MM.1S (cell line): Measurements from ENCODE around the gene AGTRAP.

Source experiments
- DNase-seq: peaks from one replicate; pipeline ENCODE4 v3.0.0-alpha.2; 2015
- H2AFZ ChIP-seq: fragments of 300-600 bp; sonication (generic); 2 replicates; pipeline ENCODE4 v1.6.0; 2016; ENCODE audit warnings: antibody characterized with exemption, low read length
- H3F3A ChIP-seq: fragments of 300-600 bp; sonication (generic); 2 replicates; pipeline ENCODE4 v1.6.1; 2016; ENCODE audit warnings: mild to moderate bottlenecking, antibody characterized with exemption, low read length, moderate library complexity, mixed read lengths; ENCODE audit not compliant: insufficient read depth
- H3K27ac ChIP-seq: fragments of 300-600 bp; sonication (generic); 2 replicates; pipeline ENCODE4 v1.5.1; 2016; ENCODE audit warnings: mild to moderate bottlenecking, low read length
- H3K27me3 ChIP-seq: fragments of 300-600 bp; sonication (generic); replicated peaks from 2 replicates; pipeline ENCODE4 v1.6.0; 2016; ENCODE audit warnings: low read length; ENCODE audit not compliant: insufficient read depth
- H3K36me3 ChIP-seq: fragments of 300-600 bp; sonication (generic); replicated peaks from 2 replicates; pipeline ENCODE4 v1.6.1; 2016; ENCODE audit warnings: mild to moderate bottlenecking, low read length, mixed read lengths; ENCODE audit not compliant: insufficient read depth
- H3K4me1 ChIP-seq: fragments of 300-600 bp; sonication (generic); 2 replicates; pipeline ENCODE4 v1.6.1; 2016; ENCODE audit warnings: low read length, mixed read lengths
- H3K4me2 ChIP-seq: fragments of 300-600 bp; sonication (generic); 2 replicates; pipeline ENCODE4 v1.6.0; 2016; ENCODE audit warnings: low read depth, low read length
- H3K4me3 ChIP-seq: fragments of 300-600 bp; sonication (generic); 2 replicates; pipeline ENCODE4 v1.5.1; 2016; ENCODE audit warnings: low read length, mixed read lengths
- H3K79me2 ChIP-seq: fragments of 300-600 bp; sonication (generic); 2 replicates; pipeline ENCODE4 v1.6.1; 2016; ENCODE audit warnings: mixed run types, low read length, mixed read lengths
- H3K9ac ChIP-seq: fragments of 300-600 bp; sonication (generic); 2 replicates; pipeline ENCODE4 v1.6.1; 2016; ENCODE audit warnings: low read length, mixed read lengths
- H3K9me2 ChIP-seq: fragments of 300-600 bp; sonication (generic); replicated peaks from 2 replicates; pipeline ENCODE4 v1.6.1; 2016; ENCODE audit warnings: mild to moderate bottlenecking, low read length, mixed read lengths; ENCODE audit not compliant: insufficient read depth
- H3K9me3 ChIP-seq: fragments of 300-600 bp; sonication (generic); replicated peaks from 2 replicates; pipeline ENCODE4 v1.6.1; 2016; ENCODE audit warnings: mild to moderate bottlenecking, low read length, mixed read lengths; ENCODE audit not compliant: insufficient read depth
- H4K20me1 ChIP-seq: fragments of 300-600 bp; sonication (generic); 2 replicates; pipeline ENCODE4 v1.6.1; 2016; ENCODE audit warnings: mild to moderate bottlenecking, low read length, moderate library complexity, mixed read lengths; ENCODE audit not compliant: insufficient read depth
- CTCF ChIP-seq: fragments of 300-600 bp; sonication (generic); IDR thresholded peaks from 2 replicates; pipeline ENCODE4 v1.5.1; 2016; ENCODE audit warnings: antibody characterized with exemption, low read length, mixed read lengths
- EZH2 ChIP-seq: fragments of 300-600 bp; sonication (generic); optimal IDR thresholded peaks from 2 replicates; pipeline ENCODE3; 2017; ENCODE audit warnings: low read depth, mild to moderate bottlenecking, antibody characterized with exemption, low read length, mixed read lengths
- EZH2phosphoT487 ChIP-seq: fragments of 300-600 bp; sonication (generic); IDR thresholded peaks from 2 replicates; pipeline ENCODE4 v1.6.1; 2018; ENCODE audit warnings: antibody characterized with exemption, low read length

Gene AGTRAP

DNA sequence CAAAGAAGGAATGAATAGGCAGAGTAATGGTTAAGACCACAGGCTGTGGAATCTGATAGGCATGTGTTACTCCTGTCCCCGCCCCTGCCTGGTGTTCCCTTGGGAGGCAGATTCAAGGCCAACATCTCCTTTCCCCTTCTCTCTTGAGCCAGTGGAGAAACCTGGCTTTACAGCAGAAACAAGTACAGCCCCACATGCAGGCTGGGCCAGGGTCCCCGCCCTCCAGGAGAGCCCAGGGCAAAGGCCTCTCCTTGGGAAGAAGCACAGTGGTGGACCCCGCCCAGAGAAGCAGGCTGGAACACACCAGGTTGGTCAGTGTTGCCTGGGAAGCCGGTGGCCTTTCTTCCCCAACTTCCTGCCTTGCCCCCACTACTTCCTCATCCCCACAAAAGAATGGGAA lies 32.9 kb downstream of the AGTRAP start:
- no peak overlapping the region for H3K4me3 ChIP-seq
- DNase-seq = no peak
- no peaks in the 10 kb centered on the region for H3K79me2 ChIP-seq
- no peak overlapping the region for H3K27ac ChIP-seq
- H3K9me2 ChIP-seq = no peaks in the 10 kb centered on the region
- H3K27me3 ChIP-seq = peaks cover 41% of the 10 kb centered on the region
- no peaks in the 10 kb centered on the region for H3K36me3 ChIP-seq
- TF ChIP-seq CTCF = no peak
- no peak for TF ChIP-seq EZH2phosphoT487
- TF ChIP-seq EZH2 = no peak
- H4K20me1 ChIP-seq = no peaks in the 10 kb centered on the region
- no peak overlapping the region for H2AFZ ChIP-seq
- no peaks in the 10 kb centered on the region for H3F3A ChIP-seq
- H3K4me2 ChIP-seq = no peak overlapping the region
- no peaks in the 10 kb centered on the region for H3K9me3 ChIP-seq
- no peaks in the 10 kb centered on the region for H3K4me1 ChIP-seq
- H3K9ac ChIP-seq = no peak overlapping the region

DNA sequence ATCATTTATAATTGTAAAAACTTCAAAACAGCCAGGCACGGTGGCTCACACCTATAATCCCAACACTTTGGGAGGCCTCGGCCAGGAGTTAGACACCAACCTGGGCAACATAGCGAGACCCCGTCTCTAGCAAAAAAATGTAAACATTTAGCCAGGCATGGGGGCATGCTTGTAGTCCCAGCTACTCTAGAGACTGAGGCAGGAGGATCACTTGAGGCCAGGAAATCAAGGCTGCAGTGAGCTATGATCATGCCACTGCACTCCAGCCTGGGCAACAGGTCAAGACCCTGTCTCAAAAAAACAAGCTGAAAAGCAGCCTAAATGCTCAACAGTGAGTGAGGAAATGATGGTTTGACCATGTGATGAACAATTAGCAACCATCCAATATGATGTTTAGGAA lies 33.3 kb downstream of the AGTRAP start:
- Histone ChIP-seq H3K27ac (no peak overlapping the region), H2AFZ (no peak overlapping the region), H3K9me3 (no peaks in the 10 kb centered on the region), H3F3A (no peaks in the 10 kb centered on the region), H3K9ac (no peak overlapping the region), H3K4me2 (no peak overlapping the region), H3K9me2 (no peaks in the 10 kb centered on the region), H3K36me3 (no peaks in the 10 kb centered on the region), H4K20me1 (no peaks in the 10 kb centered on the region), H3K27me3 (peaks cover 42% of the 10 kb centered on the region), H3K4me3 (no peak overlapping the region), H3K79me2 (no peaks in the 10 kb centered on the region), H3K4me1 (no peaks in the 10 kb centered on the region)
- DNase-seq = no peak
- TF ChIP-seq CTCF = no peak
- TF ChIP-seq EZH2phosphoT487 = no peak
- no peak for TF ChIP-seq EZH2

GRCh38 chr1:11770011-11770410 lies 34.1 kb downstream of the AGTRAP start:
- Histone ChIP-seq H3K27me3 (peaks cover 46% of the 10 kb centered on the region), H3K36me3 (no peaks in the 10 kb centered on the region), H4K20me1 (no peaks in the 10 kb centered on the region), H3K9me3 (no peaks in the 10 kb centered on the region), H3K79me2 (no peaks in the 10 kb centered on the region), H2AFZ (no peak overlapping the region), H3K4me2 (no peak overlapping the region), H3F3A (no peaks in the 10 kb centered on the region), H3K9me2 (no peaks in the 10 kb centered on the region), H3K4me3 (no peak overlapping the region), H3K9ac (no peak overlapping the region), H3K27ac (no peak overlapping the region), H3K4me1 (no peaks in the 10 kb centered on the region)
- no peak for DNase-seq
- TF ChIP-seq EZH2phosphoT487 (no peak), EZH2 (no peak), CTCF (no peak)
